Endothelial cell of umbilical vein (primary cell): ENCODE measurements around the gene OSCAR. TPM values are rescaled to one million over a fixed set of nuclear protein-coding genes. Genes with fewer than 3 reads are reported as not detected.

Experiments used
- BruUV-seq: library from RNA; stranded (reverse); fragments of 400-500 nt; replicated peaks from 2 replicates; lab custom pipeline; 2021; lab: Mats Ljungman, UMichigan
- CTCF ChIA-PET: fragments of 300-600, 350-600 bp; sonication (Branson Sonifier 250); formaldehyde crosslinking; loops from one replicate; lab custom pipeline; 2021; ENCODE audit warnings: antibody characterized with exemption, inconsistent platforms; lab: Charles Lee
- POLR2A ChIA-PET: fragments of 300-600, 350-600 bp; sonication (Branson Sonifier 250); formaldehyde crosslinking; loops from one replicate; lab custom pipeline; 2021; ENCODE audit warnings: antibody characterized with exemption, inconsistent platforms; lab: Charles Lee
- DNase-seq: peaks from one replicate; pipeline ENCODE4 v3.0.0-alpha.2; 2011; ENCODE audit warnings: low read depth, low spot score
- FAIRE-seq: peaks from 2 replicates; lab custom pipeline; 2011; peaks lifted over from hg19 to GRCh38; lab: Jason Lieb, UNC
- H2AFZ ChIP-seq: 2 replicates; pipeline ENCODE4 v1.6.0; 2012; ENCODE audit warnings: low read depth, low read length, control low read depth, inconsistent platforms
- H3K27ac ChIP-seq: 2 replicates; pipeline ENCODE4 v1.5.1; 2011; ENCODE audit warnings: low read depth, mild to moderate bottlenecking, control low read depth, low read length, moderate library complexity; ENCODE audit not compliant: insufficient read depth
- H3K27me3 ChIP-seq, 2 experiments: 2 replicates each; pipeline versions ENCODE4 v1.6.0 to v1.6.1; 2011; ENCODE audit warnings: low read length in 2 of 2, mixed read lengths in 1 of 2; ENCODE audit not compliant: control insufficient read depth in 2 of 2, insufficient read depth in 2 of 2
- H3K36me3 ChIP-seq, 2 experiments: 2 replicates in 1 of 2; 3 replicates in 1 of 2; pipeline ENCODE4 v1.5.1; 2011; ENCODE audit warnings: low read length in 2 of 2, mild to moderate bottlenecking in 1 of 2, moderate library complexity in 1 of 2; ENCODE audit not compliant: control insufficient read depth in 2 of 2, insufficient read depth in 2 of 2; ENCODE audit errors: extremely low read depth in 1 of 2
- H3K4me1 ChIP-seq: 3 replicates; pipeline ENCODE4 v1.5.1; 2011; ENCODE audit warnings: mild to moderate bottlenecking, low read length; ENCODE audit not compliant: control insufficient read depth, insufficient read depth; ENCODE audit errors: extremely low read depth
- H3K4me2 ChIP-seq: 2 replicates; pipeline ENCODE4 v1.6.1; 2011; ENCODE audit warnings: low read length, control low read depth, mixed read lengths; ENCODE audit not compliant: insufficient read depth
- H3K4me3 ChIP-seq, 3 experiments: fragments of 200-600 bp in 1 of 3; sonication (generic), shearing (Covaris generic) in 1 of 3; replicated peaks in 1 of 3; 2 replicates each; pipeline ENCODE4 v1.5.1; 2011 to 2016; ENCODE audit warnings: control low read depth in 3 of 3, low read length in 3 of 3, mild to moderate bottlenecking in 2 of 3, inconsistent platforms in 1 of 3, low read depth in 1 of 3, moderate library complexity in 1 of 3; ENCODE audit not compliant: insufficient read depth in 1 of 3
- H3K79me2 ChIP-seq: 2 replicates; pipeline ENCODE4 v1.6.0; 2012; ENCODE audit warnings: low read length, inconsistent platforms; ENCODE audit not compliant: control insufficient read depth, insufficient read depth
- H3K9ac ChIP-seq: replicated peaks from 2 replicates; pipeline ENCODE3; 2011; ENCODE audit warnings: low read length, control low read depth; ENCODE audit not compliant: insufficient read depth; ENCODE audit errors: extremely low read depth
- H3K9me1 ChIP-seq: replicated peaks from 3 replicates; pipeline ENCODE4 v1.6.0; 2011; ENCODE audit warnings: mild to moderate bottlenecking, low read length; ENCODE audit not compliant: control insufficient read depth, insufficient read depth; ENCODE audit errors: extremely low read depth
- H3K9me3 ChIP-seq: replicated peaks from 2 replicates; pipeline ENCODE4 v1.5.1; 2012; ENCODE audit warnings: low read length, inconsistent platforms; ENCODE audit not compliant: control insufficient read depth, insufficient read depth
- H4K20me1 ChIP-seq: replicated peaks from 2 replicates; pipeline ENCODE3; 2011; ENCODE audit warnings: mild to moderate bottlenecking, low read length; ENCODE audit not compliant: control insufficient read depth, insufficient read depth; ENCODE audit errors: extremely low read depth
- EZH2 ChIP-seq: IDR thresholded peaks from 2 replicates; pipeline ENCODE4 v1.6.1; 2012; ENCODE audit warnings: borderline replicate concordance, low read depth, mild to moderate bottlenecking, moderate library complexity, low read length, inconsistent platforms; ENCODE audit not compliant: severe bottlenecking
- FOS ChIP-seq: IDR thresholded peaks from 2 replicates; pipeline ENCODE4 v1.6.1; 2011; ENCODE audit warnings: mild to moderate bottlenecking, low read length, moderate library complexity, borderline replicate concordance; ENCODE audit not compliant: insufficient read depth
- GATA2 ChIP-seq: IDR thresholded peaks from 2 replicates; pipeline ENCODE4 v1.7.0; 2011; ENCODE audit warnings: low read depth, mild to moderate bottlenecking, moderate library complexity, mixed read lengths, low read length; ENCODE audit not compliant: insufficient read length, insufficient read depth
- JUN ChIP-seq: IDR thresholded peaks from 2 replicates; pipeline ENCODE4 v1.6.1; 2011; ENCODE audit warnings: borderline replicate concordance, low read depth; ENCODE audit not compliant: insufficient read length, insufficient read depth
- MYC ChIP-seq: IDR thresholded peaks from one replicate; pipeline ENCODE4 v1.6.1; 2011; ENCODE audit warnings: mild to moderate bottlenecking, low read depth, low read length
- POLR2A ChIP-seq: IDR thresholded peaks from 2 replicates; pipeline ENCODE4 v1.6.1; 2012; ENCODE audit warnings: low read depth, mild to moderate bottlenecking, control low read depth, low read length
- POLR2AphosphoS5 ChIP-seq: IDR thresholded peaks from 2 replicates; pipeline ENCODE4 v1.6.1; 2012; ENCODE audit warnings: low read depth, mild to moderate bottlenecking, control low read depth, low read length, moderate library complexity; ENCODE audit not compliant: insufficient read depth
- dilution Hi-C: fragments of 300-500 bp; cut with MboI; formaldehyde crosslinking; loops from one replicate; pipeline ENCODE4 v1.15.0; 2019; ENCODE audit warnings: low sequenced_read_pairs; ENCODE audit not compliant: extremely low pct_ligation_motif_present
- intact Hi-C: fragments of 100-400 bp; cut with micrococcal nuclease; formaldehyde crosslinking; loops from one replicate; pipeline ENCODE4 v1.10.0; 2022
- polyA plus RNA-seq, 4 experiments: library from polyadenylated mRNA; depleted of rRNA in 3 of 4; stranded (reverse) in 3 of 4; unstranded in 1 of 4; fragments of >200 nt; gene quantifications; 2 replicates each; pipeline versions ENCODE4 v1.2.1 to v1.2.3, GENCODE V29; 2011 to 2012; ENCODE audit warnings: missing spikeins in 1 of 4
- total RNA-seq: library from RNA; stranded (reverse); gene quantifications from 2 replicates; pipeline ENCODE4 v1.2.3, GENCODE V29; 2021
- TF ChIP-seq, protein P1 (sequence below), 2 donors: IDR thresholded peaks; 1 replicate in 1 of 2; 2 replicates in 1 of 2; pipeline ENCODE4 v1.5.1; 2011; ENCODE audit warnings: low read length in 2 of 2, mild to moderate bottlenecking in 2 of 2, moderate library complexity in 2 of 2, control low read depth in 1 of 2, inconsistent platforms in 1 of 2, low read depth in 1 of 2; ENCODE audit not compliant: insufficient read depth in 1 of 2; ENCODE audit errors: extremely low read depth in 1 of 2
- TF ChIP-seq, protein P2 (sequence below): IDR thresholded peaks from 2 replicates; pipeline ENCODE4 v1.6.1; 2011; ENCODE audit not compliant: insufficient read depth, insufficient read length

OSCAR gene
- total and polyA plus RNA-seq, 2 donors (not counting 3 experiments of a cell fraction or from before 2014, with no cell fraction given), result 0.08 TPM; not detected in 1

DNA sequence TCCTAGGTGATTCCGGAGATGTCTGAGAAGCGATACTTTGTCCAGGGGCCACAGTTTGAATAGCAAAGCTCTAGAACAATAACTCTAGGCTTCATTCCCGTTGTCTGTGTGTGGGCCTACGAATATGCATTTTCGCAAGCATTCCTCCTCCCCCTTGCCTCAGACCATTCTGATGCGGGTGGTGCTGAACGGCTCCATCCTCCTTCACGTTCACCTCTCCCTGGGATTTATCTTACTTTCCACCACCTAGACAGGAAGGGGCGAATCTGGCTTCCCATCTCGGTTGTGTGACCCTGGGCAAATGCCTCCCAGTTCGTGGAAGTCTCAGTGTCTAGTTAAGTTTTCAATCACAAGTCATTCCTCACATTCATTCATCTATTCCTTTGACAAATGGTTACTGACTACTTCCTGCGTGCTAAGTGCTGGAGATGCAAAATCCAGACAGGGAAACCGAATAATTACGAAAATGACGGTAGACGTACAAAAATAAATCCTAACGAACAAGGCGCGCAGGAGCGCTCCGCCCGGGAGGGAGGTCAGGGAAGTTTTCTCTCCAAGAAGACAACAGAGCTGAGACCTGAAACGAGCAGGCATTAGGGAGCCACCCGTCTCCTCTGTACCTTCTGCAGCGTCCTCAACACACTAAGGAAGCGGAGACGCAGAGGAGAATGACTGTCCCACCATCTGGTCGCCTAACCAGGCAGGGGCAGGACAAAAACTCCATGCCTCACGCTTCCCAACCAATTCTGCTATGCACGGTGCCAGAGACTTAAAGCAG is 35.7 kb upstream of the OSCAR start:
- dilution Hi-C loops, result no loop called here
- H2AFZ ChIP-seq, result peak overlapping the region; percentile 94
- TF ChIP-seq FOS, result no peak
- TF ChIP-seq MYC, result no peak
- no peak for TF ChIP-seq EZH2
- TF ChIP-seq GATA2, result no peak
- no peak for TF ChIP-seq JUN
- TF ChIP-seq, protein P1, sequence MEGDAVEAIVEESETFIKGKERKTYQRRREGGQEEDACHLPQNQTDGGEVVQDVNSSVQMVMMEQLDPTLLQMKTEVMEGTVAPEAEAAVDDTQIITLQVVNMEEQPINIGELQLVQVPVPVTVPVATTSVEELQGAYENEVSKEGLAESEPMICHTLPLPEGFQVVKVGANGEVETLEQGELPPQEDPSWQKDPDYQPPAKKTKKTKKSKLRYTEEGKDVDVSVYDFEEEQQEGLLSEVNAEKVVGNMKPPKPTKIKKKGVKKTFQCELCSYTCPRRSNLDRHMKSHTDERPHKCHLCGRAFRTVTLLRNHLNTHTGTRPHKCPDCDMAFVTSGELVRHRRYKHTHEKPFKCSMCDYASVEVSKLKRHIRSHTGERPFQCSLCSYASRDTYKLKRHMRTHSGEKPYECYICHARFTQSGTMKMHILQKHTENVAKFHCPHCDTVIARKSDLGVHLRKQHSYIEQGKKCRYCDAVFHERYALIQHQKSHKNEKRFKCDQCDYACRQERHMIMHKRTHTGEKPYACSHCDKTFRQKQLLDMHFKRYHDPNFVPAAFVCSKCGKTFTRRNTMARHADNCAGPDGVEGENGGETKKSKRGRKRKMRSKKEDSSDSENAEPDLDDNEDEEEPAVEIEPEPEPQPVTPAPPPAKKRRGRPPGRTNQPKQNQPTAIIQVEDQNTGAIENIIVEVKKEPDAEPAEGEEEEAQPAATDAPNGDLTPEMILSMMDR (IDR thresholded peaks at IDR 0.05; ENCODE audit: extremely low read depth in 1 of 2, insufficient read depth in 1 of 2, low read depth in 1 of 2, low read length in 2 of 2), result no peak
- TF ChIP-seq POLR2A, result no peak
- TF ChIP-seq, protein P2, sequence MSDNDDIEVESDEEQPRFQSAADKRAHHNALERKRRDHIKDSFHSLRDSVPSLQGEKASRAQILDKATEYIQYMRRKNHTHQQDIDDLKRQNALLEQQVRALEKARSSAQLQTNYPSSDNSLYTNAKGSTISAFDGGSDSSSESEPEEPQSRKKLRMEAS, result no peak
- TF ChIP-seq POLR2AphosphoS5, result no peak
- H3K27ac ChIP-seq, result peak overlapping the region; percentile 11
- no peaks in the 10 kb centered on the region for H3K9me1 ChIP-seq
- FAIRE-seq (peak; percentile 12), DNase-seq (no peak)
- H3K9me3 ChIP-seq, result no peaks in the 10 kb centered on the region
- peaks cover 17% of the 10 kb centered on the region for H3K4me1 ChIP-seq
- CTCF ChIA-PET, result interaction anchor here (1.0 to 1.7 kb wide), 8 partner anchors 23 to 343 kb away, joined by 3 to 12 read pairs (median 6); partner anchors contain the start of gene LENG1
- no peaks in the 10 kb centered on the region for H3K27me3 ChIP-seq
- H3K79me2 ChIP-seq, result peaks cover 35% of the 10 kb centered on the region
- peak overlapping the region; percentile 42 for H3K9ac ChIP-seq
- peaks cover 5 to 6% of the 10 kb centered on the region in 2 experiments for H3K36me3 ChIP-seq
- POLR2A ChIA-PET, result interaction anchor here (0.6 to 1.7 kb wide), 11 partner anchors 12 to 312 kb away, joined by 3 to 13 read pairs (median 4); partner anchors contain the start of genes LENG1, MBOAT7, MYADM and PRPF31
- H4K20me1 ChIP-seq, result no peaks in the 10 kb centered on the region
- peak overlapping the region; percentile 94 for H3K4me2 ChIP-seq
- no TSS peak for BruUV-seq
- peak overlapping the region; percentile 14 to 69 (median 38) for H3K4me3 ChIP-seq
- intact Hi-C loops, result loop anchor here (2.0 kb wide), 1 partner anchor 33 kb away; the partner anchor contains the start of gene NDUFA3
